ENCODE data around the gene PTPMT1.
"Not testable (repeated sequence)": the region's sequence is repeated elsewhere in the genome, so short reads cannot be mapped to it uniquely, and the experiment has no call there.

The PTPMT1 gene

DNA sequence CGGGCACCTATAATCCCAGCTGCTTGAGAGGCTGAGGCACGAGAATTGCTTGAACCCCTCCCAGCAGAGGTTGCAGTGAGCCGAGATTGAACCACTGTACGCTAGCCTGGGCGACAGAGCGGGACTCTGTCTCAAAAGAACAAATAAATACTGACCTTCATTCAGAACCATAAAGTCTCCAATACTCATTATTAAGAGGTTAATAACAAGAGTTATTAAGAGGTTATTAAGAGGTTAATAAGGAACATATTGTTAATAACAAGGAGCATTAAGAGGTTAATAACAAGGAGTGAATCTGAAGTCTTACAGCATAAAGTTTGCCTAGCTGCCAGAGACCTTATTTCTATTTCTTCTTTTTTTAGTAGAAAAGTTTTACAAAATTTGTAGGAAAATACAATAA is 20.1 kb upstream of the PTPMT1 start:
- POLR2A ChIA-PET (ENCODE audit: low non-redundant PET), result no interaction called here
- CTCF ChIA-PET, result no interaction called here
- TF ChIP-seq, protein P1, sequence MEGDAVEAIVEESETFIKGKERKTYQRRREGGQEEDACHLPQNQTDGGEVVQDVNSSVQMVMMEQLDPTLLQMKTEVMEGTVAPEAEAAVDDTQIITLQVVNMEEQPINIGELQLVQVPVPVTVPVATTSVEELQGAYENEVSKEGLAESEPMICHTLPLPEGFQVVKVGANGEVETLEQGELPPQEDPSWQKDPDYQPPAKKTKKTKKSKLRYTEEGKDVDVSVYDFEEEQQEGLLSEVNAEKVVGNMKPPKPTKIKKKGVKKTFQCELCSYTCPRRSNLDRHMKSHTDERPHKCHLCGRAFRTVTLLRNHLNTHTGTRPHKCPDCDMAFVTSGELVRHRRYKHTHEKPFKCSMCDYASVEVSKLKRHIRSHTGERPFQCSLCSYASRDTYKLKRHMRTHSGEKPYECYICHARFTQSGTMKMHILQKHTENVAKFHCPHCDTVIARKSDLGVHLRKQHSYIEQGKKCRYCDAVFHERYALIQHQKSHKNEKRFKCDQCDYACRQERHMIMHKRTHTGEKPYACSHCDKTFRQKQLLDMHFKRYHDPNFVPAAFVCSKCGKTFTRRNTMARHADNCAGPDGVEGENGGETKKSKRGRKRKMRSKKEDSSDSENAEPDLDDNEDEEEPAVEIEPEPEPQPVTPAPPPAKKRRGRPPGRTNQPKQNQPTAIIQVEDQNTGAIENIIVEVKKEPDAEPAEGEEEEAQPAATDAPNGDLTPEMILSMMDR (conservative IDR thresholded peaks at IDR 0.05; ENCODE audit: low read depth), result no peak
- peak overlapping the region; percentile 38 for H3K27ac ChIP-seq
- no peak for DNase-seq (ENCODE audit: low spot score)

DNA sequence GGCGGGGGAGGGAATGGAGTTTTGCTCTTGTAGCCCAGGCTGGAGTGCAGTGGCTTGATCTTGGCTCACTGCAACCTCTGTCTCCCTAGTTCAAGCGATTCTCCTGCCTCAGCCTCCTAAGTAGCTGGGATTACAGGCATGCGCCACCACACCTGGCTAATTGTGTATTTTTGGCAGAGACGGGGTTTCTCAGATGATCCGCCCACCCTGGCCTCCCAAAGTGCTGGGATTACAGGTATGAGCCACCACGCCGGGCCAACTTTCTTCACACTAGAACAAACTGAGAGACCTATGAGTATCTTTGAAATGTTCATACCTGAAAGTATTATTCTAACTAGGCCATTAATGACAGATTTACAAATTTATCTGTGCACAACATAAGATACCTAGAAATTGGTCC is 19.1 kb upstream of the PTPMT1 start:
- H3K27ac ChIP-seq; DNase-seq (ENCODE audit: low spot score); CTCF ChIA-PET; POLR2A ChIA-PET (ENCODE audit: low non-redundant PET): not testable (repeated sequence)

DNA sequence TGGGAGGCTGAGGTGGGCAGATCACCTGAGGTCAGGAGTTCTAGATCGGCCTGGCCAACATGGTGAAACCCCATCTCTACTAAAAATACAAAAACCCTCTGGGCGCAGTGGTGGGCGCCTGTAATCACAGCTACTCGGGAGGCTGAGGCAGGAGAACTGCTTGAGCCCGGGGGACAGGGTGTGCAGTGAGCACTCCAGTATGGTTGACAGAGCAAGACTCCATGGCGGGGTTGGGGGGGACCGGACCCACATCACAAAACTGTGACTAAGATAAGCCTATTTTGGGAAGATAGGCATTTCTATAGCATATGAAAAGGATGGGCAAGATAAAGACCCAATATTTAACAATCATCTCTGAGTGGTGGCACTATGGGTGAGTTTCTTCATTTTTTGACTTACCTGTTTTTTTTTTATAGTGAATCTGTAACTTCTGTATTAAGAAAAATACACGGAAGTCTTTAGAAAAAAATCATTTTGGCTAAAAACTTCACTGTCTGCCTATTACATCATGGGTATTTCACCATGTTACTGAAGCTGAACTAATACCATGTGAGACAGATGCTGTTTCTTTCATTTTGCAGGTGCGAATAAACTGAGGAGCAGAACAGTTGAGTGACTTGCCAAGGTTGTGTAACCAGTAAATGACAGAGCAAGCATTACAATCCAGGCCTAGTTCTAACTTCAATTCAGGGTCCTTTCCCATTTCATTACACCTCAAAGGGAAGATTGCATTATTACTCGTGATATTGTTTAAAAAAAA is 14.9 kb upstream of the PTPMT1 start:
- TF ChIP-seq, protein P1 (conservative IDR thresholded peaks at IDR 0.05; ENCODE audit: low read depth), result no peak
- POLR2A ChIA-PET (ENCODE audit: low non-redundant PET), result no interaction called here
- peak overlapping the region; percentile 50 for H3K27ac ChIP-seq
- CTCF ChIA-PET, result no interaction called here
- no peak for DNase-seq (ENCODE audit: low spot score)

DNA sequence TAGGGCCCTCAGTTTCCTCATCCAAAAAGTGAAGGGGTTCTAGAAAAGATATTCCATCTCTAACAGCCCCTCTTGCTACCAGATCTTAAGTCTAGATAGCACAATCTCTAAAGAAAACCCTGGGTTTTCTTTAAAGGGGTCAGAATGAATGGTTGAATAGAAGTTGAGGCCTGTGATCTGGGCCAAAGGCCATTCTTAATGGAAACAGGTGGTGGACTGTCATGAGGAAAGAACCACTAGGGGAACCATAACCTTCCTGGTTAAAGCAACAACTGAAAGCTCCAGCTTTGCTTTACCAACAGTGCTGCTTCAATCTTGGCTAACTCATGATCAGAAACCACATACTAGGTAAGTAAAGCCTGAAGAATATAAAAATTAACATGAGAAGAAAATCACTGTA is 14.3 kb upstream of the PTPMT1 start:
- TF ChIP-seq, protein P1 (conservative IDR thresholded peaks at IDR 0.05; ENCODE audit: low read depth), result 0 out of 2 replicates have a peak, but pooled peaks have one; percentile 12
- ChIA-PET POLR2A (ENCODE audit: low non-redundant PET) (no interaction called here), CTCF (no interaction called here)
- no peak overlapping the region for H3K27ac ChIP-seq
- no peak for DNase-seq (ENCODE audit: low spot score)

DNA sequence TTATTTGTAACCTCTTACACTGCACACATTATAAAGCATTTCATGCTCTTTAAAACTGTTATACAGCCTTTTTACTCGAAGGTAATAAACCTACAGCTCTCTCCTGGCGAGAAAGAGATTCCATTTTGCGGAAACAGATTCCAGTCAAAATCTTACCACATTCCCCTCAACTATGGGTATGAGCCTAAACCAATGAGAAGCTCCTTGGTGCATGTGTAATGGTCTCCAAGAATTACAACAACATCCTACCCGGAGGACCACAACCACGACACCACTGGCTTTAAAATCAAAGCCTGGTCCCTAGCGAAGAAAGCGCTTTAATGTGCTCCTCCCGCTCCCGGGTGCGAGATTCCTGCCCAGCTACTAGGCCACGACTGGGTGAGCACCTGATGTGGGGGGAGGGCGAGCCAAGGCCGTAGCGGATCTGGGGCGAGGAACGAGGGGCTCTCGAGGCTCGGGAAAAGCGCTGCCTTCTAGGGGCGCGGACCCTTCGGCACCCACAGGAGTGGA is 13.3 kb upstream of the PTPMT1 start:
- peak; percentile 20 for DNase-seq (ENCODE audit: low spot score)

DNA sequence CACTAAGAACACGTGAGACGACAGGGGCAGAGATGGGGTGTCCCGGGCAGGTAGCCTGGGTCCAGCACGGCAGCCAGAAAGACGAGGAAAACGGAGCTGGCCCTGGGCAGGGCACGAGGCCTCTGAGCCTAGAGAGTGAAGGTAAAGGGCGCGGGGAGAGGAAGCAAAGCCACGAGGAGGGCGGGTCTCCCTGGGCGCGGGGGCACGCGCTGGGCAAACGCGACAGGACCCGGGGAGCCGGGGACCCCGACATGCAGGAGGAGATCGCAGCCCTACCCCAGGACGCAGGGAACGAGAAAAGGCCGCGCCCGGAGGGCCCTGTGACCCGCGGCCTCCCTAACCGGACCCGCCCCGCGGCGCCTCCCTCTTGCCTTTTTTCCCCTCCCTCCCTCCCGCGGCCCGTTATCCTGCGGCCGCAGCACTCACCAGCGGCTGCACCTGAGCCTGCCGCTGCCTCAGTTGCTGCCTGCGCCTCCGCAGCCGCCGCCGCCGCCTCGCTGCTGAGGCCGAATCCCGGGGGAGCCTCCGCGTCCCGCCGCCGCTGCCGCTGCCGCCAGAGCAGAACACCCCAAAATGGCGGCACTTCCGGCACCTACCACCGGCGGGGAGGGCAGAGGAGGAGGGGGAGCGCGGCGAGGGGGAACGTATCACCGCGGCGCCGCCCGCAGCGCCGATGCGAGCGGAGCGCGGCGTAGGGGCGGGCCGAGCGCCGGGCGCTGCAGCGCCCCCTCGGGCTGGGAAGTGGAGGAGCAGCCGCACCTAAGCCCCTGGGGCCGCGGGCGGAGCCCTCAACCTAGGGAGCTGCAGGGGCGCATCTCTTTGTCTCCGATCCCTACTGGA is 12.6 kb upstream of the PTPMT1 start, which contains the start of gene CELF1:
TSS of gene CELF1 (minus strand) at position 567 of the 840 bp plus-strand sequence. CDS start 53,609 bp downstream, outside the sequence.
- peak within 1 kb of the TSS; percentile 91 for H3K27ac ChIP-seq
- POLR2A ChIA-PET (ENCODE audit: low non-redundant PET), result no interaction called here

More for the DNA sequence above, 13.3 kb upstream of the PTPMT1 start:
- POLR2A ChIA-PET (ENCODE audit: low non-redundant PET), result no interaction called here
- peak overlapping the region; percentile 91 for H3K27ac ChIP-seq
- CTCF ChIA-PET, result interaction anchor here (0.6 to 2.0 kb wide), 5 partner anchors 13 to 108 kb away, joined by 3 to 11 read pairs (median 3); no protein-coding TSS in a partner anchor
- TF ChIP-seq, protein P1 (conservative IDR thresholded peaks at IDR 0.05; ENCODE audit: low read depth), result no peak

More for the DNA sequence above, 12.6 kb upstream of the PTPMT1 start, which contains the start of gene CELF1:
- CTCF ChIA-PET, result interaction anchor here (0.6 to 2.0 kb wide), 14 partner anchors 12 to 1205 kb away, joined by 3 to 11 read pairs (median 3); no protein-coding TSS in a partner anchor
- peak; percentile 77 for DNase-seq (ENCODE audit: low spot score)
- TF ChIP-seq, protein P1 (conservative IDR thresholded peaks at IDR 0.05; ENCODE audit: low read depth), result peak; percentile 96
